HEK293 (cell line): ENCODE results near the gene SNTG2.

ENCODE experiments used
- PBX3 ChIP-seq: sonication (generic); formaldehyde crosslinking; IDR thresholded peaks from 2 replicates; pipeline ENCODE4 v1.8.1; 2022; ENCODE audit warnings: mild to moderate bottlenecking, moderate library complexity, missing genetic modification reagents
- TSHZ1 ChIP-seq: fragments of 450-650 bp; formaldehyde crosslinking; IDR thresholded peaks from 2 replicates; pipeline ENCODE4 v1.5.1; 2016; ENCODE audit warnings: missing biosample characterization, missing genetic modification characterization, borderline replicate concordance
- ZBTB49 ChIP-seq: fragments of 450-650 bp; formaldehyde crosslinking; IDR thresholded peaks from 2 replicates; pipeline ENCODE4 v1.5.1; 2016; ENCODE audit warnings: missing biosample characterization, missing genetic modification characterization, low read depth
- ZFP37 ChIP-seq: fragments of 450-650 bp; formaldehyde crosslinking; IDR thresholded peaks from 2 replicates; pipeline ENCODE4 v1.5.1; 2016; ENCODE audit warnings: missing biosample characterization, missing genetic modification characterization
- ZIC2 ChIP-seq: fragments of 450-650 bp; formaldehyde crosslinking; IDR thresholded peaks from 2 replicates; pipeline ENCODE4 v1.5.1; 2016; ENCODE audit warnings: missing biosample characterization, missing genetic modification characterization
- ZNF292 ChIP-seq: fragments of 450-650 bp; formaldehyde crosslinking; IDR thresholded peaks from 2 replicates; pipeline ENCODE4 v1.5.1; 2016; ENCODE audit warnings: low read depth, missing biosample characterization, missing genetic modification characterization, borderline replicate concordance
- ZNF704 ChIP-seq: fragments of 450-650 bp; formaldehyde crosslinking; IDR thresholded peaks from 2 replicates; pipeline ENCODE4 v1.5.1; 2016; ENCODE audit warnings: missing biosample characterization, missing genetic modification characterization
- ZNF785 ChIP-seq: fragments of 450-650 bp; formaldehyde crosslinking; IDR thresholded peaks from 2 replicates; pipeline ENCODE4 v1.5.1; 2016; ENCODE audit warnings: missing biosample characterization, missing genetic modification characterization
- ZSCAN23 ChIP-seq: fragments of 450-650 bp; formaldehyde crosslinking; IDR thresholded peaks from 2 replicates; pipeline ENCODE4 v1.5.1; 2016; ENCODE audit warnings: missing biosample characterization, missing genetic modification characterization
- TF ChIP-seq, protein P1 (sequence below): fragments of 450-650 bp; formaldehyde crosslinking; IDR thresholded peaks from 2 replicates; pipeline ENCODE4 v1.5.1; 2016; ENCODE audit warnings: missing biosample characterization, missing genetic modification characterization, low read depth

DNA sequence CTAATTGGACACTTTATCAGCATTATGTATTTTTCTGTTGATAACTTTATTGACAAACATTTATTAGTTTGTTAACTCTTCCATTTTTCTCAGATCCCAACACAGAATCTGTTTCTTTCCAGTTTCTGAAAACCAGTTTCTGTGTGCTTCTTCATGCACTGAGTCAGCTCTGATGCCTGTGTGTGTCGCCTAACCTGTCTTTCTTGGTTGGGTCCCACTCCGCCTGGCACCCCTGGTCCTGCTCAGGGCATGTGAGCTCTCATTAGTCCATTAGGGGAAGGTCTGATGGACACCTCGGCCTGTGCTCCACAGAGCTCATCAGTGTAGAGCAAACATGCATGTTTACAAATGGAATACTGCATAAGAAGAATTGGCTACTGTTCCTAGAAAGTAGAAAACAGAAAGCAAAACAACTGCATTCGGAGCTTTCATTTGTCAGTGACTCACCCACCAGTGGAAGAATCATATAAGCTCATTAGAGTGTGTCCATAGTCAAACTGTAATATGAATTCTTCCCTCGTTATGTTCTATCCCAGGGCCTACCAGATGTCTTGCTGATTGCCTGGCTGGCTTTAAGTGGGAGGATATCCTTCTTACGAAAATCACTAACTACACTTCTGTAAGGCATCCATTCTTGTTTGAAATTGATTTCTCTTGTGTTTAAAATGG lies 137.7 kb downstream of the SNTG2 start:
- no peak for TF ChIP-seq ZNF785 (tag by site-specific recombination)
- TF ChIP-seq TSHZ1, result no peak
- no peak for TF ChIP-seq ZNF704
- TF ChIP-seq ZIC2, result no peak
- no peak for TF ChIP-seq ZSCAN23 (tag by site-specific recombination)
- TF ChIP-seq ZBTB49 (tag by site-specific recombination), result no peak
- no peak for TF ChIP-seq PBX3
- TF ChIP-seq, protein P1, sequence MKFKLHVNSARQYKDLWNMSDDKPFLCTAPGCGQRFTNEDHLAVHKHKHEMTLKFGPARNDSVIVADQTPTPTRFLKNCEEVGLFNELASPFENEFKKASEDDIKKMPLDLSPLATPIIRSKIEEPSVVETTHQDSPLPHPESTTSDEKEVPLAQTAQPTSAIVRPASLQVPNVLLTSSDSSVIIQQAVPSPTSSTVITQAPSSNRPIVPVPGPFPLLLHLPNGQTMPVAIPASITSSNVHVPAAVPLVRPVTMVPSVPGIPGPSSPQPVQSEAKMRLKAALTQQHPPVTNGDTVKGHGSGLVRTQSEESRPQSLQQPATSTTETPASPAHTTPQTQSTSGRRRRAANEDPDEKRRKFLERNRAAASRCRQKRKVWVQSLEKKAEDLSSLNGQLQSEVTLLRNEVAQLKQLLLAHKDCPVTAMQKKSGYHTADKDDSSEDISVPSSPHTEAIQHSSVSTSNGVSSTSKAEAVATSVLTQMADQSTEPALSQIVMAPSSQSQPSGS (tag by site-specific recombination), result no peak
- TF ChIP-seq ZFP37, result no peak
- no peak for TF ChIP-seq ZNF292 (tag by site-specific recombination)
